Mucosa of descending colon (tissue), 3 donors: ENCODE measurements around the gene TMEM150C. TPM values are rescaled to one million over a fixed set of nuclear protein-coding genes. Genes with fewer than 3 reads are reported as not detected.
"Not testable (repeated sequence)": the region's sequence is repeated elsewhere in the genome, so short reads cannot be mapped to it uniquely, and the experiment has no call there.

Source experiments
- ATAC-seq: fragments of 200-7000 bp; cut with Tn5 transposase; one replicate; pipeline ENCODE4 v1.9.1; 2020; ENCODE audit warnings: mild to moderate bottlenecking, moderate library complexity
- DNase-seq, 3 donors: peaks; one replicate each; pipeline ENCODE4 v3.0.0-alpha.2; 2020
- H3K36me3 ChIP-seq: fragments of 200-600 bp; one replicate; pipeline ENCODE4 v1.8.0; 2021; ENCODE audit warnings: low read depth, mild to moderate bottlenecking
- H3K4me1 ChIP-seq: fragments of 200-600 bp; one replicate; pipeline ENCODE4 v1.8.0; 2021; ENCODE audit warnings: low read depth, mild to moderate bottlenecking
- H3K4me3 ChIP-seq: fragments of 200-600 bp; one replicate; pipeline ENCODE4 v1.8.0; 2021; ENCODE audit warnings: mild to moderate bottlenecking
- H3K9me3 ChIP-seq: fragments of 200-600 bp; one replicate; pipeline ENCODE4 v1.8.0; 2021; ENCODE audit warnings: mild to moderate bottlenecking
- intact Hi-C, 2 donors: fragments of 100-400 bp; cut with DNase I in 1 of 2; cut with micrococcal nuclease in 1 of 2; formaldehyde crosslinking; loops; one replicate each; pipeline versions ENCODE4 v1.11.0 to v1.11.1; 2022; cut with DNase I, micrococcal nuclease
- total RNA-seq, 3 donors: library from RNA; stranded (reverse); fragmentation: NEBNext Ultra II Directional in 2 of 3; extraction: Animal tissue kit (Norgen Biotek cat#: 25700) in 2 of 3; gene quantifications; one replicate each; pipeline versions ENCODE4 v1.2.1 to v1.2.4, GENCODE V29; 2021 to 2023
- TF ChIP-seq, protein P1 (sequence below): fragments of 200-600 bp; IDR thresholded peaks from one replicate; pipeline ENCODE4 v1.8.0; 2022; ENCODE audit warnings: antibody characterized with exemption, mild to moderate bottlenecking
- donor health status: DM: no; HTN: no; CAD: no; lungs with moderate emphysema.
- donor health status: DM: no; HTN: no; CAD: no.
- donor health status: DM: no; HTN: yes; CAD: no.

TMEM150C gene
- total RNA-seq, 3 donors from 2014 or later = 1.6 to 9.4 (median 3.4) TPM

DNA sequence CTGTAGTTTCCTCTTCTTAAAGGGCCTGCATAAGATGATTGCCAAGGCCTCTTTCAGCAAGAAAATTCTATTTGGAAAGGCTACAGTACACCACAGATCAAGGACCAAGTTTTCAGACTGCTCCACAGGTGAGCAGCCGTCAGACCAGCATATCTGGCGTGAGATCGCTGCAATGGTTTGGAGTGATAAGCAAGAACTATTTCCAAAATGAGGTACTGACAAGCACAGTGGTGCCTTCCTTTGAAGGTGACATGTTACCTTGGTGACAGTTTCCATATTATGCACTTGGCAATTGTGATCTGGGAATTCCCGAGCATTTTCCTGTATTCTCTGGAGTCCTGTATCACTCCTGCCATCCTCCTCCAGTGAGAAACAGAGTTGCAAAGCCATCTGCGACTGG is 7.3 kb upstream of the TMEM150C start:
- Histone ChIP-seq H3K9me3 (no peaks in the 10 kb centered on the region), H3K36me3 (no peaks in the 10 kb centered on the region), H3K4me1 (no peaks in the 10 kb centered on the region), H3K4me3 (no peak overlapping the region)
- TF ChIP-seq, protein P1, sequence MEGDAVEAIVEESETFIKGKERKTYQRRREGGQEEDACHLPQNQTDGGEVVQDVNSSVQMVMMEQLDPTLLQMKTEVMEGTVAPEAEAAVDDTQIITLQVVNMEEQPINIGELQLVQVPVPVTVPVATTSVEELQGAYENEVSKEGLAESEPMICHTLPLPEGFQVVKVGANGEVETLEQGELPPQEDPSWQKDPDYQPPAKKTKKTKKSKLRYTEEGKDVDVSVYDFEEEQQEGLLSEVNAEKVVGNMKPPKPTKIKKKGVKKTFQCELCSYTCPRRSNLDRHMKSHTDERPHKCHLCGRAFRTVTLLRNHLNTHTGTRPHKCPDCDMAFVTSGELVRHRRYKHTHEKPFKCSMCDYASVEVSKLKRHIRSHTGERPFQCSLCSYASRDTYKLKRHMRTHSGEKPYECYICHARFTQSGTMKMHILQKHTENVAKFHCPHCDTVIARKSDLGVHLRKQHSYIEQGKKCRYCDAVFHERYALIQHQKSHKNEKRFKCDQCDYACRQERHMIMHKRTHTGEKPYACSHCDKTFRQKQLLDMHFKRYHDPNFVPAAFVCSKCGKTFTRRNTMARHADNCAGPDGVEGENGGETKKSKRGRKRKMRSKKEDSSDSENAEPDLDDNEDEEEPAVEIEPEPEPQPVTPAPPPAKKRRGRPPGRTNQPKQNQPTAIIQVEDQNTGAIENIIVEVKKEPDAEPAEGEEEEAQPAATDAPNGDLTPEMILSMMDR = no peak
- intact Hi-C loops = no loop called here
- no peak for DNase-seq
- no peak for ATAC-seq

DNA sequence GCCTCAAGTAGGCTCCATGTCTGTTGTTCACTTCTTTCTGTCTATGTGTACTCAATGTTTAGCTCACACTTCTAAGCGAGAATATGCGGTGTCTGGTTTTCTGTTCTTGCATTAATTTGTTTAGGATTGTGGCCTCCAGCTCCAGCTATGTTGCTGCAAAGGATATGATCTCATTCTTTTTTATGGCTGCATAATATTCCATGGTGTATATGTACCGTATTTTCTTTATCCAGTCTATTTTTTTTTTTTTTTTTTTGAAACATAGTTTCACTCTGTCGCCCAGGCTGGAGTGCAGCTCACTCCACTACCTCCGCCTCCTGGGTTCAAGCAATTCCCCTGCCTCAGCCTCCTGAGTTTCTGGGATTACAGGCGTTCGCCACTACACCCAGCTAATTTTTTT is 5.7 kb upstream of the TMEM150C start:
- Histone ChIP-seq H3K36me3 (no peaks in the 10 kb centered on the region), H3K4me3 (no peak overlapping the region), H3K9me3 (no peaks in the 10 kb centered on the region), H3K4me1 (no peaks in the 10 kb centered on the region)
- TF ChIP-seq, protein P1 = no peak
- ATAC-seq = no peak
- intact Hi-C loops = no loop called here
- DNase-seq = no peak

DNA sequence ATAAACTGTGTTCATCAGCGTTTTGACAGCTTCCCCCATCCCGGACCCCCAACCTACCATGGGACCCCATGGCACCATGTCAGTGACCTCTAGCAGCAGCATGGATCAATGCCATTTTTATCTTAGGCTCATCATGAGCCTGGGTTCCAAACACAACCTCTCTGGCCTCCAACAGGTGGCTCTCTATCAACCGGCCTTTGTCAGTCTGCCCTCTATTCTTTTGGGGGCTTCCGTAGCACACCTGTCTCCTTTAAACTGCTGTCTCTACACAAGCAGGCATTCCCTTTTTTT is 721 bp upstream of the TMEM150C start:
- Histone ChIP-seq H3K36me3 (no peaks in the 10 kb centered on the region), H3K4me1 (no peaks in the 10 kb centered on the region), H3K9me3 (no peaks in the 10 kb centered on the region), H3K4me3 (no peak overlapping the region)
- DNase-seq = no peak
- TF ChIP-seq, protein P1 = no peak
- no peak for ATAC-seq
- intact Hi-C loops = no loop called here

DNA sequence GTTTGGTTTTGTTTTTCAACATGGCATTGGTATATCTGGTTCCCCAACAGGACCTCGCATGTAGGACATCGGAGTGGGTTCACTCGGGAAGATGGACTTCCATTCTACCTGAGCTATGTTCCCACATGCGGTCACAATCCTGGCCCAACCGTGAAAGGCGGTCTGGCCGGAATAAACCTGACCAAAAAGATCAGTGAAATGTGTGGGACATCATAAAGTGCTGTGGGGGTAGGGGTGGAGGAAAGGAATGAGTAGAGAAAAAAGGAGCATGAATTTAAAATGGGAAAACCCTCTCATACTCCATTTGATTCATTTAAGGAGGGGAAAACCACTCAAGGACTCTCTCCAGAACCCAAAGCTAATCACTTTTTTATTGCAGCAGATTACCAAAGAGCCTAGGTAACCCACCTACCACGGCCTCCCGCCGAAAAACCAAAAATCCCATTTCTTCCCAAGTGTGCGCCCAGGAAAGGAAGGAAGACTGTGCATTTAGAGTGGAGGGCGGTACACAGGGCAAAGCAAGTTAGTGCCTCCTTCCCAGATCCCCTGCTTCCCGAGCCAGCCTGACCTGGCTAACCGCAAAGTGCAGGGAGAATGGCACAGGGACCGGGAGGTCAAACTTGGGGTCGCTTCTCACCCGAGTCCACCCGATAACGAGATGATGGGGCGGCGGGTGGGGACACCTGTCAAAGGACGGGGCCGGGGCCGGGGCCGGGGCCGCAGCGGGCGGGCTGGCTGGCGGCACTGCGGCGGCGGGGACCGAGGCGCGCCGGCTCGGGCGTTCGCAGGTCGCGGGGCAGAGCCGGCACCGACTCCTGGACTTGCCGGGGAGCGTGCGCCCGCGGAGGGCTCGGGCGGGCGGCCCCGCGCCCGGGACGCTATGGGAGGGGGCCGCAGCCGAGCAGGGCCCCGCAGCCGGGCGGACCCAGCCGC is 669 bp downstream of the TMEM150C start:
- peak; percentile 48 for ATAC-seq
- Histone ChIP-seq H3K36me3 (no peaks in the 10 kb centered on the region), H3K4me3 (peak overlapping the region; percentile 34), H3K4me1 (no peaks in the 10 kb centered on the region), H3K9me3 (no peaks in the 10 kb centered on the region)
- TF ChIP-seq, protein P1 = no peak
- DNase-seq = peak in 1 of 3 donors; percentile 32
- intact Hi-C loops = no loop called here

DNA sequence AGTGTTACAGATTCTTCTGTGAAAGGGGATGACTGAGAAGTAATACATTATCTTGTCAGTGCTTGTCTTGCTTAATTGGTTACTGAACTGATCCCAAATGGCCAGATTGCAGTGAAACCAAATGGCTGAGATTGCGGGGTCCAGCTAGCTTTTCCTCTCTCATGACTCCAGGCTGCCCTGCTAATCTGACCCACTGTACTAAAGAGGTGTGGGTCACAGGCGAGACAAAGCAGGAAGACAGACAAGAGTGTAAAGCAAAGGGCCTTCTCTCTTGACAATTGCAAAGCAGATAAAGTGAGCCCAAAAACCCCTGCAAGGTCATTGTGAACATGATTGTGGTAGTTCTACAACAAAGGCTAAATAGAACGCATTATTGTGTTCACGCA is 2.1 kb downstream of the TMEM150C start:
- Histone ChIP-seq H3K36me3 (no peaks in the 10 kb centered on the region), H3K4me1 (no peaks in the 10 kb centered on the region), H3K9me3 (no peaks in the 10 kb centered on the region), H3K4me3 (no peak overlapping the region)
- TF ChIP-seq, protein P1 = no peak
- no peak for DNase-seq
- ATAC-seq = no peak
- intact Hi-C loops = no loop called here

DNA sequence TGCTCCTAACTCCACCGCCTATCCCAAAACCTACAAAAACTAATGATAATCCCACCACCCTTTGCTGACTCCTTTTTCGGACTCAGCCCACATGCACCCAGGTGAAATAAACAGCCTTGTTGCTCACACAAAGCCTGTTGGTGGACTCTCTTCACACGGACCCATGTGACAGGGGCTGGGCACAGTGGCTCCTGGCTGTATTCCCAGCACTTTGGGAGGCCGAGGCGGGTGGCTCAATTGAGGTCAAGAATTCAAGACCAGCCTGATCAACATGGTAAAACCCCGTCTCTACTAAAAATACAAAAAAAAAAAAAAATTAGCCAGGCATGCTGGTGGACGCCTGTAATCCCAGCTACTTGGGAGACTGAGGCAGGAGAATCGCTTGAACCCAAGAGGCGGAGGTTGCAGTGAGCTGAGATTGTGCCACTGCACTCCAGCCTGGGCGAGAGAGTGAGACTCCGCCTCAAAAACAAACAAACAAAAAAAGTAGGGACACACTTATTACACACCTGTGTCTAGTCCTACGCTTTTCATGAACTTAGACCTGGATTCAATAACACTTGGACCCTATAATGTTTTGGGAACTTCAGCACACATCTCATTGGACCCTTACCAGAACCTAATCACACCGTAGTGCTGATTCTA is 2.6 kb downstream of the TMEM150C start:
- ATAC-seq (peak; percentile 63), DNase-seq (peak in 2 of 3 donors; percentile 14 to 41)
- H3K36me3 ChIP-seq = not testable (repeated sequence)

More for the DNA sequence above, 2.6 kb downstream of the TMEM150C start:
- H3K9me3 ChIP-seq, H3K4me1 ChIP-seq, H3K4me3 ChIP-seq, intact Hi-C loops: not testable (repeated sequence)
